ENCODE data around the gene CCNY. TPM values are rescaled to one million over a fixed set of nuclear protein-coding genes. Genes with fewer than 3 reads are reported as not detected.

CCNY gene
- polyA plus RNA-seq, 2 of the 4 experiments (the other 2 are of a cell fraction) = 28.1 to 55.5 TPM

DNA sequence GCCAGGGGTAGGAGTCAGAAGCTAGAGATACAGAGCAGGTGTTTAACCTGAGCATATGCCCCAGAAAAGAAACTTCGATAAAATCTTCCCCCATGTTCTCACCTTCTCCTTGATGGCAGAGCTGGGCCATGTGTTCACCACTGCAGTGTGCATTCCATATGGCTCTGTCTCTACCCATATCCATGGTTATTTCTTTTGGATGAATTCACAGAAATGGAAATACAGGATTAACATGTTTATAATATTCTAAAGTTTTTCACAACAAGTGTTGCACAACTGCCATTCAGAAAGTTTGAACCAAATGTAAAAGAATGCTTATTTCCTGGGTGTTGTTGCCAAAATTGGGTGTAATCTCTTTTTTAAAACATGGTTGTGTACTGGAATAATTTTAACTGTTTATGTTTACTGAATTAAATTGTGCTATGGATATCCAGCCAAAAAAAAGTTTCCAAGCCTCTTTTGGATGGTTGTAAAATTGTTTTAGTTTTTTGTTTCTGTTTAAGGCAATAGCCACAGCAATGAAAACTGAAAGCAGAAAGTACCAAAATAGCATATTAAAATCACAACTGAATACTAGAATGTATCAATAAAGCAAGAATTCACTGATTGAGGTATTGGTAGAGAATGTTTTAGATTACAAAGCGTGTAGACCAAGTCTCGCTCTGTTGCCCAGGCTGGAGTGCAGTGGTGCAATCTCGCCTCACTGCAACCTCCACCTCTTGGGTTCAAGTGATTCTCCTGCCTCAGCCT is 19.9 kb upstream of the CCNY start:
- ChIA-PET POLR2A (no interaction called here), CTCF (interaction anchor here (0.8 to 1.5 kb wide), 2 partner anchors 14 to 246 kb away, joined by 3 to 7 read pairs; no protein-coding TSS in a partner anchor)
- Histone ChIP-seq H3K4me2 (no peak overlapping the region), H3K27ac (no peak overlapping the region), H3K4me3 (no peak overlapping the region), H3K9me3 (no peaks in the 10 kb centered on the region), H3K4me1 (0 out of 3 replicates have a peak, but pooled peaks cover 3% of the 10 kb centered on the region)
- TF ChIP-seq KDM1A (IDR thresholded peaks at IDR 0.05; ENCODE audit: low read depth) = no peak
- no peak for TF ChIP-seq CBX8 (IDR thresholded peaks at IDR 0.05)
- TF ChIP-seq NFE2L2 (conservative IDR thresholded peaks at IDR 0.05; ENCODE audit: low read length) = no peak
- TF ChIP-seq USF2 (IDR thresholded peaks at IDR 0.05) = no peak
- TF ChIP-seq NPAS2 (CRISPR knock-in tag; IDR thresholded peaks at IDR 0.05; ENCODE audit: borderline replicate concordance) = no peak
- TF ChIP-seq ELK1 (IDR thresholded peaks at IDR 0.05; ENCODE audit: low read depth, low read length) = no peak
- no peak for TF ChIP-seq RARB (CRISPR knock-in tag; IDR thresholded peaks at IDR 0.05)
- no peak for TF ChIP-seq ZNF302 (CRISPR knock-in tag; IDR thresholded peaks at IDR 0.05)
- TF ChIP-seq, protein P1, sequence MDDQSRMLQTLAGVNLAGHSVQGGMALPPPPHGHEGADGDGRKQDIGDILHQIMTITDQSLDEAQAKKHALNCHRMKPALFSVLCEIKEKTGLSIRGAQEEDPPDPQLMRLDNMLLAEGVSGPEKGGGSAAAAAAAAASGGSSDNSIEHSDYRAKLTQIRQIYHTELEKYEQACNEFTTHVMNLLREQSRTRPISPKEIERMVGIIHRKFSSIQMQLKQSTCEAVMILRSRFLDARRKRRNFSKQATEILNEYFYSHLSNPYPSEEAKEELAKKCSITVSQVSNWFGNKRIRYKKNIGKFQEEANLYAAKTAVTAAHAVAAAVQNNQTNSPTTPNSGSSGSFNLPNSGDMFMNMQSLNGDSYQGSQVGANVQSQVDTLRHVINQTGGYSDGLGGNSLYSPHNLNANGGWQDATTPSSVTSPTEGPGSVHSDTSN (IDR thresholded peaks at IDR 0.05) = no peak
- no peak for TF ChIP-seq RCOR1 (IDR thresholded peaks at IDR 0.05; ENCODE audit: low read depth, low read length)
- TF ChIP-seq, protein P2, sequence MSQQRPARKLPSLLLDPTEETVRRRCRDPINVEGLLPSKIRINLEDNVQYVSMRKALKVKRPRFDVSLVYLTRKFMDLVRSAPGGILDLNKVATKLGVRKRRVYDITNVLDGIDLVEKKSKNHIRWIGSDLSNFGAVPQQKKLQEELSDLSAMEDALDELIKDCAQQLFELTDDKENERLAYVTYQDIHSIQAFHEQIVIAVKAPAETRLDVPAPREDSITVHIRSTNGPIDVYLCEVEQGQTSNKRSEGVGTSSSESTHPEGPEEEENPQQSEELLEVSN (IDR thresholded peaks at IDR 0.05; ENCODE audit: borderline replicate concordance, low read depth) = no peak
- no peak for TF ChIP-seq HDAC2 (IDR thresholded peaks at IDR 0.05)
- TF ChIP-seq NR3C1 (IDR thresholded peaks at IDR 0.05) = no peak
- no peak for ATAC-seq
- DNase-seq (ENCODE audit: low read depth in 1 of 2, low spot score in 1 of 2) = no peak
- no peak for FAIRE-seq
- 89% methylated on average over 4 of the region's 4 CpGs for WGBS (ENCODE audit: missing lambda C conversion rate)

DNA sequence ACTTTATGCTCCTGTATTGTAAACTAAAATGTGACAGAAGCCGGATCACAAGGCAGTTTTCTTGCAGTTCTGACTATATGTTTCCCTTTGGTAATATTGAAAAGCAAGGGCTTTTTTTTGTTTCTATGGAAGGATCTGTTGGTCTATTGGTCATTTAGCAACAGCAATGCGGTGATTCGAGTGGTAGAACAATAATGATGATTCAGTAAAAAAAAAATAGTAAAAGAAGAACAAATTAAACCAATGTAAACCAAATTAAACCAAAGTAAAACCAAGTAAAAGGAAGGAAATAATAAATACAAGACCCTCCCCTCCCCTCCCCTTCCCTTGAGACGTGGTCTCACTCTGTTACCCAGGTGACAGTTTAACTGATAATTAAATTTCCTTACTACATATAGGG is 17.8 kb upstream of the CCNY start:
- Histone ChIP-seq H3K9me3 (0 out of 3 replicates have a peak, but pooled peaks cover 3% of the 10 kb centered on the region), H3K27ac (no peak overlapping the region), H3K4me2 (no peak overlapping the region), H3K4me1 (0 out of 3 replicates have a peak, but pooled peaks cover 3% of the 10 kb centered on the region), H3K4me3 (no peak overlapping the region)
- DNase-seq (ENCODE audit: low read depth in 1 of 2, low spot score in 1 of 2) (no peak), ATAC-seq (no peak), FAIRE-seq (no peak)
- CTCF ChIA-PET = interaction anchor here (1.2 to 1.4 kb wide), 2 partner anchors 9 to 16 kb away, joined by 3 read pairs; no protein-coding TSS in a partner anchor
- POLR2A ChIA-PET = no interaction called here
- TF ChIP-seq KDM1A (IDR thresholded peaks at IDR 0.05; ENCODE audit: low read depth) = no peak
- peak; percentile 60 for TF ChIP-seq MAFK (IDR thresholded peaks at IDR 0.05; ENCODE audit: partially characterized antibody)
- 90% methylated on average over 4 of the region's 4 CpGs for WGBS (ENCODE audit: missing lambda C conversion rate)

DNA sequence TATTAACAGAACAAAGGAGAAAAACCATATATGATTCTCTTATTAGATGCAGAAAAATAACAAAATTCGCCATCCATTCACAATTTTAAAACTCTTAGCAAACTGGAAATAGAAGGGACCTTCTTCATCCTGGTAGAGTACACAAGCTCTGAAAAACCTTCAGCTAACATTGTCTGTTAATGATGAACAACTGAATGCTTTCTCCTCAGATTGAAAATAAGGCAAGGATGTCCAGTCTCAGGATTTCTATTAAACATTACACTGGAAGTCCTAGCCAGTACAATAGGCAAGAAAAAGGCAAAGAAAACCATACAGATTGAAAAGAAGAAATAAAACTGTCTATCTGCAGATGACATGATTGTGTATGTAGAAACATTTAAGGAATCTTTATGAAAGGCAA is 16.0 kb upstream of the CCNY start:
- FAIRE-seq (no peak), DNase-seq (ENCODE audit: low read depth in 1 of 2, low spot score in 1 of 2) (no peak), ATAC-seq (no peak)
- Histone ChIP-seq H3K27ac (no peak overlapping the region), H3K9me3 (0 out of 3 replicates have a peak, but pooled peaks cover 3% of the 10 kb centered on the region), H3K4me2 (no peak overlapping the region), H3K4me1 (peaks cover 3% of the 10 kb centered on the region; the same call in 1 of the 3 replicates), H3K4me3 (no peak overlapping the region)
- 76% methylated on average over 1 of the region's 1 CpG for WGBS (ENCODE audit: missing lambda C conversion rate)
- CTCF ChIA-PET = no interaction called here
- POLR2A ChIA-PET = no interaction called here
- TF ChIP-seq POLR2AphosphoS2 (conservative IDR thresholded peaks at IDR 0.05; ENCODE audit: low read length) (no peak), EHF (CRISPR knock-in tag; IDR thresholded peaks at IDR 0.05) (no peak), POLR2A (IDR thresholded peaks at IDR 0.05; ENCODE audit: low read length) (no peak), MAZ (IDR thresholded peaks at IDR 0.05; ENCODE audit: borderline replicate concordance, low read depth, low read length) (no peak), PHF8 (IDR thresholded peaks at IDR 0.05; ENCODE audit: borderline replicate concordance, low read depth) (no peak), FOSL2 (IDR thresholded peaks at IDR 0.05) (no peak), FOSL2 (CRISPR knock-in tag; IDR thresholded peaks at IDR 0.05) (no peak), SMC3 (IDR thresholded peaks at IDR 0.05) (no peak), HMGXB4 (CRISPR knock-in tag; IDR thresholded peaks at IDR 0.05; ENCODE audit: borderline replicate concordance) (no peak), TP53 (CRISPR knock-in tag; IDR thresholded peaks at IDR 0.05) (no peak), HOXB13 (CRISPR knock-in tag; IDR thresholded peaks at IDR 0.05; ENCODE audit: low read depth) (no peak), CHD2 (IDR thresholded peaks at IDR 0.05; ENCODE audit: low read length, partially characterized antibody) (no peak), CBX8 (IDR thresholded peaks at IDR 0.05) (no peak), CEBPB (IDR thresholded peaks at IDR 0.05) (no peak), MAFK (IDR thresholded peaks at IDR 0.05; ENCODE audit: partially characterized antibody) (no peak)
